NCI-H345 treated with DMSO at 0.1 percent for 48 hours (cell line): Measurements from ENCODE around the gene HRH1.
"Not testable (repeated sequence)": the region's sequence is repeated elsewhere in the genome, so short reads cannot be mapped to it uniquely, and the experiment has no call there.

ENCODE experiments used
- DNase-seq: peaks from one replicate; lab custom pipeline; 2025; ENCODE audit not compliant: unreplicated experiment; lab: John Stamatoyannopoulos, UW

The HRH1 gene

GRCh38 chr3:11204697-11205348 lies 50.5 kb downstream of the HRH1 start:
- DNase-seq = no peak

- DNase-seq = not testable (repeated sequence)
These were observed 51.6 kb downstream of the HRH1 start for GRCh38 chr3:11205881-11206280.

DNA sequence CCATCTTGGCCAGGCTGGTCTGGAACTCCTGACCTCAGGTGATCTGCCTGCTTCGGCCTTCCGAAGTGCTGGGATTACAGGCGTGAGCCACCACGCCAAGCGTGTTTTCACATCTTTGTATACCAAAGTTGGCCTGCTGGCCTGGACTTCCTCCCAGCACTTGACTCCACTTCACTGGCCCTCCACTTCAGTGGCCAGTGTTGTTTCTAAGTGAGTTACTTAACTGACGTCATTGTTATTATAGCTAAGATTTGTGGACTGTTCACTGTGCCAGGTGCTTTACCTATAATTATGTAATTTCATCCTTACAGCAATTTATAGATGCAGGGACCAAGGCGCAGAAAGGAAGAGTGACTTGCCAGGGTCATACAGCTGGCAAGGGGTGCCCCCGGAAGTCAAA lies 52.0 kb downstream of the HRH1 start:
- DNase-seq = no peak

GRCh38 chr3:11206953-11207352 lies 52.7 kb downstream of the HRH1 start:
- no peak for DNase-seq

DNA sequence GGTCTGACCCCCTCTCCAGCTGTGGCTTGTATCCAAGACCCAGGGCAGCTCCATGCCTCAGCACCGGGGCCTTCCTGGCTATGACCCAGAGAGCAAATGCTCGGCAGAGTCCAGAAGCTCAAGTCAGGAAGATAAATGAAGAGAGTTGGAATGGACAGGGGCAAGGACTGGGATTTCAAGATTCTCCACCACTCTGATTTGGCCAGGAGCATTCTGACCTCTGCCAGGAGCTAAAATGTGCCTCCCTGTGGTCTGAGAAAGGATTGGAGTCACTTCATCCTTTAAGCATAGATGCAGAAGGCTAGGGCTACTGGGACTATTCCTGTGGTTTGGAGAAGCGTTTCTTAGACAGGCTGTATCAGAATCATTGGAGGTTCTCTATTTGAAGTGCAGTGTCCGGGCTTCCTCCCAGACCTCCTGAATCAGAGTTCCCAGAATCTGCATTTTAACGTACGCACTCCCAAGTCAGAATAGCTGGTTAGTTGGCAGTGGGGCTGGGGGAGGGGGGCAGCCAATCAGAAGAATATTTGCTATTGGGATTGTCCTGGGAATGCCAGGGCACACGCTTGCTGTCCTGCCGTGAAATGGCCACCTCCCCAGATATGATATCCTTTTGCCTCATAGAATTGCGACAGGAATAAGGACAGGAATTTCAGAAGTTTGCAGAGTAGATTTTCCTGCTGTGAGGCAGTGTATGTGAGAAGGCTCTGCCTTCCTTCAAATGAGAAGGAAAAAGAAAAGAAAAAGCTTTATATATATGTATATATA lies 57.4 kb downstream of the HRH1 start:
- DNase-seq = no peak

DNA sequence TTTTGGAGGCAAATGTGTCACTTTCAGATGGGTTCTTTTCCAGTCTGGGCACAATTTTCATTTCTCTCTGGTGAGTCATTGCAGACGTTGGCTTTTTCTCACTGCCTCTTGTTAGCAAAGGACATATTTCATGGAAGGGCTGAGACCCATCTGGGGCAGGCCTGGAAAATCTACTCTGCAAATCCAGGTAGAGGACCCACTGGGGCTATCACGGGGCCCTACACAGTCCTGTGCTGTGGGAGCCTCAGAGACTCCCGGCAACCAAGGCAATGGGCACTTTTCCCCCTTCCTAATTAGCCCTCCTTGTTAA lies 58.0 kb downstream of the HRH1 start:
- no peak for DNase-seq

GRCh38 chr3:11212784-11213183 lies 58.5 kb downstream of the HRH1 start:
- no peak for DNase-seq

DNA sequence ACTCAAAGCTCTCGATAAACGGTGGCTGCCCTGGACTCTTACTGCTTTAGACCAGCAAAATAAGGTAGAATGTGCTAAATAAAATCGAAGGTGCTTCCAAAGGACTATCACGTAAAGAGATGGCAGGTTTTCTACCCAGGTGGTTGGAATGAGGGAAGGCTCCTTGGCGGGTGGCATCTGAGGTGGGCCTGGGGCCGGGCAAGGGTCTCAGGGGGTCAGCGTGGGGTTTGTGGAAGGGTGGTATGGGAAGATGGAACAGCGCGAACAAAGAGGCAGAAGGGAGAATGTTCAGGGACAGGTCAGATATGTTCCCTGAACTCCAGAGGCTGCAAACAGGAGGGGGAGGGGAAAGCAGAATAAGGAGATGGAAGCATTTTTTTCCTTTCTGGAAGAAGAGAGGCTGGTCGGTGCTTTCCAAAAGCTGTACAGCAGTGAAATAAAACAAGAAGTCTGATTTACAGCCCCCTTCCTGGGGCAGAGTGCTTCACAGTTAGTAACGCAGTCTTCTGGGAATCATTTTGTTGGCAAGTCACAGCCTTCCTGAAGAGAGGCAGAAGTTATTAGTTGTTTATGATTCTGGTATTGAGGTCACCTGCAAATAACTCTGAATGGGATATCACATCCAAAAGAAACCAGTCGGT lies 59.6 kb downstream of the HRH1 start:
- no peak for DNase-seq

GRCh38 chr3:11214451-11214978 lies 60.2 kb downstream of the HRH1 start:
- DNase-seq = no peak

DNA sequence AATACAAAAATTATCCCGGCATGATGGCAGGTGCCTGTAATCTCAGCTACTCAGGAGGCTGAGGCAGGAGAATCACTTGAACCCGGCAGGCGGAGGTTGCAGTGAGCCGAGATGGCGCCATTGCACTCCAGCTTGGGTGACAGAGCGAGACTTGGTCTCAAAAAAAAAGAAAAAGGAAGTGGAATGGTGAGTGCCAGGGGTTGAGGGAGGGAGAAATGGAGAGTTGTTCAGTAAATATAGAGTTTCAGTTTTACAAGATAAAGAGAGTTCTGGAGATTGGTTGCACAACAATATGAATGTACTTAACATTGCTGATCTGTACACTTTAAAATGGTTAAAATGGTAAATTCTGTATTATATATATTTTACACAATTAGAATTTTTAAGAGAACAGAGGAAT lies 63.1 kb downstream of the HRH1 start:
- not testable (repeated sequence) for DNase-seq

DNA sequence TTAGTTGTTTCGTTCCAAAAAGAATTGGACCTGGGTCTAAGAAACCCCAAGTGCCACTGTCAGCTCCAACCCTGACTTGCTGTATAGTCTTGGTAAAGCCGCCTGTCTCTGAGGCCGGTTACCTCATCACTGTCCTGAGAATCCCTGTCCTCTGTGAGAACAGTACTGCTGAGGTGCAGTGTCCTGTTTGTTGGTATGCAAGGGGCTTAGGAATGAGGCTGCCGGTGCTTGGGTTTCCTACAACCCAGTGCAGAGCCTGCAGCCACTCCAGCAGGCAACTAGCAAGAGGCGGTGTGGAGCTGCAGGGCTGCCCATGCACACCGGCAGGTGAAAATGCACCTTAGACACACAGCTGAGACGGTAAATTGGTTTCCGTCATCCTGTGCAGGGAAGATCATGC lies 65.9 kb downstream of the HRH1 start:
- DNase-seq = no peak

- no peak for DNase-seq
These were observed 67.6 kb downstream of the HRH1 start for GRCh38 chr3:11221818-11222415.

- no peak for DNase-seq
These were observed 69.7 kb downstream of the HRH1 start for GRCh38 chr3:11224010-11224409.

DNA sequence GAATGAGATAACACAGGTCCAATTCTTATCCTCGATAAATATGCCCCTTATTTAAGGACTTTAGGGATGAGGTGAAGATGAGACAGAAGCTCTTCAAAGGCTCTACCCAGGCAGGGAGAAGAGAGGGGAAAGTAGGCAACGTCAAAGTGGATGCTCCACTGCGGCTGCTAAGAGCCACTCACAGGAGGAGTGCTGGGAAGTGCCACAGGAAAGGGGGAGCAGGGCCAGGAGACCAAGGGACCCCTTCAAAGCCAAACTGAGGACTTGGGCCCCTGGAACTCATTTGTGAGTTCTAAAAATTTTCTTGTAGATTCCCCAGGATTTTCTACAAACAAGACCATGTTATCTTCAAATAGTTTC lies 70.6 kb downstream of the HRH1 start:
- DNase-seq = no peak

DNA sequence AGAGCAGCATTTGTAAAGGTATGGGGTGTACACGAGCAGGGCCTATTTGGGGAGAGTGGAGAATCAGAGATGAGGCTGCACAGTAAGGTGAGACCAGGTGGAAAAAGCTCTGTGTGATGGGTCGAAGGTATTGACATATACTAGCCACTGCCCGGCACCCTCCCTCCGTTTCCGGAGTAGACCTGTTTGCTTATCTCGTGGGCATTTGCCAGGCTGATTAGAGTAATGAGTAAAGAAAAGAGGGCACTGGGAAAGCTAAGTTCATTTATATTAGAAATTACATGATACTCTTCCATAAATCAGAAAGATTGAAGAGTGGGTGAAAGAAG lies 71.7 kb downstream of the HRH1 start:
- no peak for DNase-seq

DNA sequence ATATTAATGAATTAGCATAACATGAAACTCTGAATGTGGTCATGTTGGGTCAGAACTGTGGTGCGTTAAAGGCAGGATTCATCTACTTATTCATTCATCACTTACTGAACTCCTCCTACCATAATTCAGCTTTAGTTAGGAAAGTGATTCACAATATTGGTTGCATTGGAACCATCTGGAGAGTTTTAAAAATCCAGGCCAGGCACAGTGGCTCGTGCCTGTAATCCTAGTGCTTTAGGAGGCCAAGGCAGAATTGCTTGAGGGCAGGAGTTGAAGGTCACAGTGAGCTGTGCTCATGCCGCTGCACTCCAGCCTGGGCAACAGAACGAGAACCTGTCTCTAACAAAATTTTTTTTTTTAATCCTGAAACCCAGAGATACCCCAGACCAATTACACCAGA lies 73.7 kb downstream of the HRH1 start:
- DNase-seq = no peak

GRCh38 chr3:11230125-11230524 lies 75.8 kb downstream of the HRH1 start:
- DNase-seq = no peak

DNA sequence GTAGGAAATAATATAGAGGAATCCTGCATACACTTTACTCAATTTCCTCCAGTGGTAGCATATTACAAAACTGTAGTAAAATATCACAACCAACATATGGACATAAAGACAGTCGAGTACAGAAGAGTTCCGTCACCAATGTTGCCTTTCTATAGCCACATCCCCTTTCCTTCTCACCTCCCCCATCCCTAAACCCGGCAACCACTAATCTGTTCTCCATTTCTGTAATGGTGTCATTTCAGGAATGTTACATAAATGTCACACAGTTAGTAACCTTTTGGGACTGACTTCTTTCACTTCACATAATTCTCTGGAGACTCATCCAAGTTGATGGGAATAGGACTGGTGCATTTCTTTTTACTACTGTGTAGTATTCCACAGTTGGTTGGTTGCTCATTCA lies 76.5 kb downstream of the HRH1 start:
- no peak for DNase-seq

GRCh38 chr3:11235385-11235784 lies 81.1 kb downstream of the HRH1 start:
- no peak for DNase-seq

GRCh38 chr3:11236588-11237461 lies 82.5 kb downstream of the HRH1 start:
- peak; percentile 63 for DNase-seq

- no peak for DNase-seq
These were observed 83.8 kb downstream of the HRH1 start for GRCh38 chr3:11238060-11238459.
